Keratinocyte (primary cell): ENCODE data around the gene ZNF512B.
"Not testable (repeated sequence)": the region's sequence is repeated elsewhere in the genome, so short reads cannot be mapped to it uniquely, and the experiment has no call there.

Source experiments
- CTCF ChIP-seq, 3 experiments: IDR thresholded peaks in 1 of 3; conservative IDR thresholded peaks in 1 of 3; optimal IDR thresholded peaks in 1 of 3; 2 replicates in 2 of 3; 3 replicates in 1 of 3; pipeline versions ENCODE3 to v1.5.1; 2011; ENCODE audit warnings: low read length in 3 of 3, mild to moderate bottlenecking in 3 of 3, moderate library complexity in 2 of 3, control low read depth in 1 of 3, inconsistent platforms in 1 of 3; ENCODE audit not compliant: insufficient read depth in 2 of 3; ENCODE audit errors: extremely low read depth in 1 of 3
- EZH2 ChIP-seq: IDR thresholded peaks from one replicate; pipeline ENCODE4 v1.6.1; 2012; ENCODE audit warnings: inconsistent platforms, mild to moderate bottlenecking, low read length, moderate library complexity

DNA sequence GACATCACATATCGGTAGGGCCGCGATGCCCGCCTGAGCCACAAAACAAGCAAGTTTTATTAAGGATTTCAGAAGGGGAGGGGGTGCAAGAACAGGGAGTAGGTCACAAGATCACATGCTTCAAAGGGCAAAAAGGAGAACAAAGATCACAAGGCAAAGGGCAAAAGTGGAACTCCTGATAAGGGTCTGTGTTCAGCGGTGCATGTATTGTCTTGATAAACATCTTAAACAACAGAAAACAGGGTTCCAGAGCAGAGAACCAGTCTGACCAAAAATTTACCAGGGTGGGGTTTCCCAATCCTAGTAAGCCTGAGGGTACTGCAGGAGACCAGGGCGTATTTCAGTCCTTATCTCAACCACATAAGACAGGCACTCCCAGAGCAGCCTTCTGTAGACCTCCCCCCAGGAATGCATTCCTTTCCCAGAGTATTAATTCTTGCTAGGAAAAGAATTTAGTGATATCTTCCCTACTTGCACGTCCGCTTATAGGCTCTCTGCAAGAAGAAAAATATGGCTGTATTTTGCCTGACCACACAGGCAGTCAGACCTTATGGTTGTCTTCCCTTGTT lies 53.3 kb downstream of the ZNF512B start:
- TF ChIP-seq CTCF (optimal IDR thresholded peaks at IDR 0.05 in 1 of 3, IDR thresholded peaks at IDR 0.05 in 1 of 3, conservative IDR thresholded peaks at IDR 0.05 in 1 of 3; ENCODE audit: extremely low read depth in 1 of 3, insufficient read depth in 2 of 3, low read length in 3 of 3); EZH2: not testable (repeated sequence)
